SK-N-SH (cell line): ENCODE measurements around the gene LRMDA. TPM values are rescaled to one million over a fixed set of nuclear protein-coding genes. Genes with fewer than 3 reads are reported as not detected.

Experiments
- CTCF ChIA-PET: fragments of 300-600, 350-600 bp; formaldehyde crosslinking; extraction: SDS; loops from one replicate; lab custom pipeline; 2021; lab: Yijun Ruan, JAX
- POLR2A ChIA-PET: fragments of 350-600 bp; sonication (Branson Sonifier 250); formaldehyde crosslinking; extraction: SDS; loops from one replicate; lab custom pipeline; 2020; ENCODE audit warnings: antibody characterized with exemption, inconsistent platforms; lab: Yijun Ruan, JAX
- DNase-seq: peaks from one replicate; pipeline ENCODE4 v3.0.0; 2012
- H2AFZ ChIP-seq: fragments of 200-600 bp; sonication (generic); 2 replicates; pipeline ENCODE4 v1.8.1; 2016; ENCODE audit warnings: antibody characterized with exemption, mild to moderate bottlenecking, low read depth
- H3F3A ChIP-seq: fragments of 200-600 bp; sonication (generic); replicated peaks from 2 replicates; pipeline ENCODE3; 2016; ENCODE audit warnings: antibody characterized with exemption, mild to moderate bottlenecking; ENCODE audit not compliant: insufficient read depth
- H3K27ac ChIP-seq, 2 experiments: fragments of 200-500 bp in 1 of 2; fragments of 200-600 bp in 1 of 2; sonication (Bioruptor generic) in 1 of 2; sonication (generic), shearing (Covaris generic) in 1 of 2; 2 replicates each; pipeline versions ENCODE4 v1.5.1 to v1.6.1; 2014 to 2016; ENCODE audit warnings: low read depth in 2 of 2, inconsistent platforms in 1 of 2, low read length in 1 of 2, mild to moderate bottlenecking in 1 of 2, mixed read lengths in 1 of 2
- H3K27me3 ChIP-seq: fragments of 200-600 bp; sonication (generic), shearing (Covaris generic); 2 replicates; pipeline ENCODE4 v1.6.1; 2016; ENCODE audit warnings: mixed run types; ENCODE audit not compliant: insufficient read depth
- H3K36me3 ChIP-seq, 2 experiments: fragments of 200-500 bp in 1 of 2; fragments of 200-600 bp in 1 of 2; sonication (Bioruptor generic) in 1 of 2; sonication (generic) in 1 of 2; replicated peaks in 1 of 2; 2 replicates each; pipeline versions ENCODE3 to v1.5.1; 2014 to 2016; ENCODE audit warnings: low read length in 1 of 2, mild to moderate bottlenecking in 1 of 2; ENCODE audit not compliant: insufficient read depth in 2 of 2, control insufficient read depth in 1 of 2
- H3K4me1 ChIP-seq, 2 experiments: fragments of 200-500 bp in 1 of 2; fragments of 200-600 bp in 1 of 2; sonication (Bioruptor generic) in 1 of 2; sonication (generic), shearing (Covaris generic) in 1 of 2; 2 replicates each; pipeline versions ENCODE4 v1.5.1 to v1.6.1; 2014 to 2016; ENCODE audit warnings: low read depth in 1 of 2, low read length in 1 of 2, mixed run types in 1 of 2; ENCODE audit not compliant: insufficient read depth in 2 of 2, control insufficient read depth in 1 of 2
- H3K4me2 ChIP-seq: fragments of 200-600 bp; sonication (generic), shearing (Covaris generic); 2 replicates; pipeline ENCODE4 v1.6.1; 2017; ENCODE audit warnings: mixed run types
- H3K4me3 ChIP-seq, 2 experiments: fragments of 200-500 bp in 1 of 2; fragments of 200-600 bp in 1 of 2; sonication (Bioruptor generic) in 1 of 2; sonication (generic), shearing (Covaris generic) in 1 of 2; 2 replicates each; pipeline versions ENCODE4 v1.5.1 to v1.8.1; 2014 to 2016; ENCODE audit warnings: low read depth in 2 of 2, inconsistent platforms in 1 of 2, low read length in 1 of 2, mild to moderate bottlenecking in 1 of 2, mixed read lengths in 1 of 2, moderate library complexity in 1 of 2
- H3K79me2 ChIP-seq: fragments of 200-600 bp; sonication (generic); 2 replicates; pipeline ENCODE4 v1.8.1; 2017; ENCODE audit warnings: mild to moderate bottlenecking; ENCODE audit not compliant: insufficient read depth
- H3K9ac ChIP-seq: fragments of 200-600 bp; sonication (generic); 2 replicates; pipeline ENCODE4 v1.6.1; 2017; ENCODE audit warnings: mixed run types
- H3K9me2 ChIP-seq: fragments of 200-600 bp; sonication (generic); 2 replicates; pipeline ENCODE4 v1.6.1; 2017; ENCODE audit warnings: mixed run types
- H3K9me3 ChIP-seq: fragments of 200-600 bp; sonication (generic); 2 replicates; pipeline ENCODE4 v1.6.1; 2017; ENCODE audit warnings: mixed run types, mild to moderate bottlenecking, moderate library complexity
- H4K20me1 ChIP-seq: fragments of 200-600 bp; sonication (generic); 2 replicates; pipeline ENCODE4 v1.6.1; 2017; ENCODE audit warnings: mild to moderate bottlenecking, mixed run types; ENCODE audit not compliant: insufficient read depth
- FOSL2 ChIP-seq: IDR thresholded peaks from 2 replicates; pipeline ENCODE4 v1.4.0; 2012; ENCODE audit warnings: low read depth, mild to moderate bottlenecking, moderate library complexity, borderline replicate concordance
- GATA2 ChIP-seq: sonication (generic); formaldehyde crosslinking; IDR thresholded peaks from 2 replicates; pipeline ENCODE4 v1.5.0; 2020; ENCODE audit warnings: mild to moderate bottlenecking, missing genetic modification reagents
- JUND ChIP-seq: IDR thresholded peaks from 2 replicates; pipeline ENCODE4 v1.4.0; 2012
- MEF2A ChIP-seq: IDR thresholded peaks from 2 replicates; pipeline ENCODE4 v1.4.0; 2012; ENCODE audit warnings: low read depth, borderline replicate concordance
- MXI1 ChIP-seq: IDR thresholded peaks from 2 replicates; pipeline ENCODE4 v1.6.1; 2012; ENCODE audit warnings: mild to moderate bottlenecking, low read depth, low read length, improper control_type of control experiment
- NRF1 ChIP-seq: IDR thresholded peaks from 2 replicates; pipeline ENCODE4 v1.6.1; 2012; ENCODE audit warnings: low read depth, mild to moderate bottlenecking, low read length
- RFX5 ChIP-seq: IDR thresholded peaks from 2 replicates; pipeline ENCODE4 v1.6.1; 2012; ENCODE audit warnings: mild to moderate bottlenecking, improper control_type of control experiment, low read length
- TCF12 ChIP-seq: IDR thresholded peaks from 2 replicates; pipeline ENCODE4 v1.4.0; 2012
- TEAD4 ChIP-seq: IDR thresholded peaks from 2 replicates; pipeline ENCODE4 v1.4.0; 2012; ENCODE audit warnings: mild to moderate bottlenecking, borderline replicate concordance; ENCODE audit not compliant: insufficient read depth
- YY1 ChIP-seq: IDR thresholded peaks from 2 replicates; pipeline ENCODE4 v1.4.0; 2012; ENCODE audit warnings: low read depth, mild to moderate bottlenecking
- WGBS: methylation state at CpG from one replicate; pipeline ENCODE4 v1.1.6; 2017; ENCODE audit warnings: low lambda C conversion rate; 5-methylcytosine and 5-hydroxymethylcytosine counted together
- polyA plus RNA-seq, 3 experiments: library from polyadenylated mRNA; depleted of rRNA; stranded (reverse); fragments of >200 nt; gene quantifications; 2 replicates each; pipeline ENCODE4 v1.2.3, GENCODE V29; 2012
- TF ChIP-seq, protein P1 (sequence below): IDR thresholded peaks from 2 replicates; pipeline ENCODE4 v1.6.1; 2012; ENCODE audit warnings: mild to moderate bottlenecking, low read depth, low read length, moderate library complexity
- TF ChIP-seq, protein P2 (sequence below): IDR thresholded peaks from 2 replicates; pipeline ENCODE4; 2012
- TF ChIP-seq, protein P3 (sequence below): IDR thresholded peaks from 2 replicates; pipeline ENCODE4 v1.4.0; 2012; ENCODE audit warnings: low read depth
- TF ChIP-seq, protein P4 (sequence below): fragments of 200-600 bp; sonication (generic); IDR thresholded peaks from 2 replicates; pipeline ENCODE4 v1.6.1; 2017; ENCODE audit warnings: antibody characterized with exemption, mild to moderate bottlenecking, moderate library complexity

LRMDA gene
- polyA plus RNA-seq, 1 of the 3 experiments (the other 2 are of a cell fraction): 0.95 TPM

DNA sequence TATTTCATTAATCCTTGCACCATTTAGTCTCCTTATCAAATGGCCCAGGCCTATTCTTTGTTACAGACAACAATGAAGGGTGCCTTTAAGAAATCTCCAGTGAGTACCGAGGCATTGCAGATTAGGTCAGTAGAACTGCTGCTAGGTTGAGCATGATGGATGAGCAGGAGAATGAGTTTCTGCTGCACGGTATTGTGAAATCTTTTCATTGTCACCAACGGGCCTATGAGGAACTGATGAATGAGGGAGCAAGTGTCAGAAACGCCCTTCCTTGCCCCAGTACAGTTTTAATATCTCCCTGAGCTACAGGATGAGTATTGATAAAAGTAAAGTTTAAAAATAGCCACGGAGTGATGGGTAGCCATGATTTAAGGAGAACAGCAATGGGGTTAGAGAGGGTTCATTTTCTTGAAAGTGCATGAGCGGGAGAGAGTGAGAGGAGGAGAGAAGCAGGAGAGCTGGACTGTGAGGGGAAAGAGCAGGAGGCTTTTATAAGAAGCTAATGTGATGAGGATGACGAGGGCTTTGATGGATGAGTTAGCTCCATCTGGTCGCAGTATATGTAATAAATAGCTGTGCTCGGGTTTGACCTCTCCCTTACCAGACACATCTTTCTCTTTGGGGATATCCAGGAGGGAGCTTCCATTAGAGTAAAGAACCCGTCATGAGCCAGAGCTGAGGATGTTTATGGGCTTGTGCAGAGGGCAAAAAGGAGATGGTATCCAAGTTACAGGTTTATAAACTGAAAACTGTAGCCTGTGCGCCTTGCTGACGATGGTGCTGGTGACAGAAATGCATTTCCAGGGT lies 526.1 kb downstream of the LRMDA start (continued):
- TF ChIP-seq, protein P1, sequence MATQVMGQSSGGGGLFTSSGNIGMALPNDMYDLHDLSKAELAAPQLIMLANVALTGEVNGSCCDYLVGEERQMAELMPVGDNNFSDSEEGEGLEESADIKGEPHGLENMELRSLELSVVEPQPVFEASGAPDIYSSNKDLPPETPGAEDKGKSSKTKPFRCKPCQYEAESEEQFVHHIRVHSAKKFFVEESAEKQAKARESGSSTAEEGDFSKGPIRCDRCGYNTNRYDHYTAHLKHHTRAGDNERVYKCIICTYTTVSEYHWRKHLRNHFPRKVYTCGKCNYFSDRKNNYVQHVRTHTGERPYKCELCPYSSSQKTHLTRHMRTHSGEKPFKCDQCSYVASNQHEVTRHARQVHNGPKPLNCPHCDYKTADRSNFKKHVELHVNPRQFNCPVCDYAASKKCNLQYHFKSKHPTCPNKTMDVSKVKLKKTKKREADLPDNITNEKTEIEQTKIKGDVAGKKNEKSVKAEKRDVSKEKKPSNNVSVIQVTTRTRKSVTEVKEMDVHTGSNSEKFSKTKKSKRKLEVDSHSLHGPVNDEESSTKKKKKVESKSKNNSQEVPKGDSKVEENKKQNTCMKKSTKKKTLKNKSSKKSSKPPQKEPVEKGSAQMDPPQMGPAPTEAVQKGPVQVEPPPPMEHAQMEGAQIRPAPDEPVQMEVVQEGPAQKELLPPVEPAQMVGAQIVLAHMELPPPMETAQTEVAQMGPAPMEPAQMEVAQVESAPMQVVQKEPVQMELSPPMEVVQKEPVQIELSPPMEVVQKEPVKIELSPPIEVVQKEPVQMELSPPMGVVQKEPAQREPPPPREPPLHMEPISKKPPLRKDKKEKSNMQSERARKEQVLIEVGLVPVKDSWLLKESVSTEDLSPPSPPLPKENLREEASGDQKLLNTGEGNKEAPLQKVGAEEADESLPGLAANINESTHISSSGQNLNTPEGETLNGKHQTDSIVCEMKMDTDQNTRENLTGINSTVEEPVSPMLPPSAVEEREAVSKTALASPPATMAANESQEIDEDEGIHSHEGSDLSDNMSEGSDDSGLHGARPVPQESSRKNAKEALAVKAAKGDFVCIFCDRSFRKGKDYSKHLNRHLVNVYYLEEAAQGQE: no peak
- TF ChIP-seq YY1 (no peak), JUND (no peak)
- TF ChIP-seq, protein P2, sequence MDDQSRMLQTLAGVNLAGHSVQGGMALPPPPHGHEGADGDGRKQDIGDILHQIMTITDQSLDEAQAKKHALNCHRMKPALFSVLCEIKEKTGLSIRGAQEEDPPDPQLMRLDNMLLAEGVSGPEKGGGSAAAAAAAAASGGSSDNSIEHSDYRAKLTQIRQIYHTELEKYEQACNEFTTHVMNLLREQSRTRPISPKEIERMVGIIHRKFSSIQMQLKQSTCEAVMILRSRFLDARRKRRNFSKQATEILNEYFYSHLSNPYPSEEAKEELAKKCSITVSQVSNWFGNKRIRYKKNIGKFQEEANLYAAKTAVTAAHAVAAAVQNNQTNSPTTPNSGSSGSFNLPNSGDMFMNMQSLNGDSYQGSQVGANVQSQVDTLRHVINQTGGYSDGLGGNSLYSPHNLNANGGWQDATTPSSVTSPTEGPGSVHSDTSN: no peak

DNA sequence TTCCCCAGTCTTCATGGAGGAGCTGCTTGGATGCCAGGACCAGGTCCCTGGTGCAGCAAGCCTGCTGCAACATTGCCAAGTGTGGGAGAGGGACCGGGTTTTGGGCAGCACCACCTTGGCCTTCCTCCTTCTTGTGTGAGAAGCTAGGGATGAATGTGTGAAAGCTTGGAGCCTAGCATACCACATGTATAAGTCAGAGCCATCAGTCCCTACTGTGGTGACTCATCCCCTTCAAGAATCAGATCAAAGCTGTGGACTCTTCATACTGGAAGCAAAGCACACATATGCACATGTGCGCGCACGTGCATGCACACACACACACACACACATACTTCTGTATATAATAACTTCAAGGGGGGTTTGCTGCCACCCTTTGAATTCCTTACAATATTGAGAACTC lies 527.8 kb downstream of the LRMDA start:
- Histone ChIP-seq H2AFZ (no peak overlapping the region), H3K4me3 (no peak overlapping the region), H3K9ac (no peak overlapping the region), H3K9me3 (no peaks in the 10 kb centered on the region), H3K4me1 (no peaks in the 10 kb centered on the region), H3K9me2 (no peaks in the 10 kb centered on the region), H3F3A (no peaks in the 10 kb centered on the region), H3K4me2 (no peak overlapping the region), H4K20me1 (no peaks in the 10 kb centered on the region), H3K27ac (no peak overlapping the region), H3K27me3 (no peaks in the 10 kb centered on the region), H3K79me2 (no peaks in the 10 kb centered on the region), H3K36me3 (no peaks in the 10 kb centered on the region)
- TF ChIP-seq JUND (peak; percentile 64), FOSL2 (peak; percentile 78; the same call in 1 of the 2 replicates), MEF2A (no peak), RFX5 (no peak), TCF12 (0 out of 2 replicates have a peak, but pooled peaks have one; percentile 7)
- TF ChIP-seq, protein P3, sequence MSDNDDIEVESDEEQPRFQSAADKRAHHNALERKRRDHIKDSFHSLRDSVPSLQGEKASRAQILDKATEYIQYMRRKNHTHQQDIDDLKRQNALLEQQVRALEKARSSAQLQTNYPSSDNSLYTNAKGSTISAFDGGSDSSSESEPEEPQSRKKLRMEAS: no peak
- ChIA-PET POLR2A (no interaction called here), CTCF (interaction anchor here (1.1 kb wide), 1 partner anchor 56 kb away, joined by 3 read pairs; no protein-coding TSS in a partner anchor)
- WGBS: 76% methylated on average over 4 of the region's 4 CpGs
- no peak for DNase-seq

DNA sequence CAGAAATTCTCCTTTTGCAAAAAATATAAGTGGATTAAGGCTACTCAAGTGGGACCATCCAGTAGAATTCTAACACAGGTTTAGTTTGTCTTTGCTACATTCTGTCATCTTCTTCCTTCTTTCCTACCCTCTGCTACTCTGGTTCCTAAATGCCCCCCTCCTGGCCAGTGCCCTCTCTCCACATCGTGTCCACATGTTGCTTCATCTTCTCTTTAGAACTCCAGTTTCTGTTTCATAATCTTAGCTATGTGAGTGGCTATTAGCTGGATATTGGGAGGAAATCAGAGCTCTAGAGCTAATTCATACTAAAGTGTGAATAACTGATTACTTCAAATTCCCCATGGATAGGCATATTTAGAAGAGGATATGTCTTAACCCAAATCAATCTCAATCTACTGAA lies 528.5 kb downstream of the LRMDA start:
- Histone ChIP-seq H3K9me3 (no peaks in the 10 kb centered on the region), H3K36me3 (no peaks in the 10 kb centered on the region), H3K9ac (no peak overlapping the region), H3F3A (no peaks in the 10 kb centered on the region), H3K4me1 (no peaks in the 10 kb centered on the region), H3K27me3 (no peaks in the 10 kb centered on the region), H3K27ac (no peak overlapping the region), H4K20me1 (no peaks in the 10 kb centered on the region), H3K79me2 (no peaks in the 10 kb centered on the region), H3K4me3 (no peak overlapping the region), H3K9me2 (no peaks in the 10 kb centered on the region), H2AFZ (no peak overlapping the region), H3K4me2 (no peak overlapping the region)
- DNase-seq: no peak
- CTCF ChIA-PET: interaction anchor here (1.0 kb wide), 2 partner anchors 8 to 10 kb away, joined by 3 read pairs; no protein-coding TSS in a partner anchor
- 57% methylated on average over 1 of the region's 1 CpG for WGBS
- POLR2A ChIA-PET: no interaction called here
- TF ChIP-seq, protein P3: no peak
- TF ChIP-seq TEAD4 (no peak), NRF1 (no peak), MXI1 (no peak), YY1 (no peak), GATA2 (no peak), RFX5 (no peak)
- TF ChIP-seq, protein P4, sequence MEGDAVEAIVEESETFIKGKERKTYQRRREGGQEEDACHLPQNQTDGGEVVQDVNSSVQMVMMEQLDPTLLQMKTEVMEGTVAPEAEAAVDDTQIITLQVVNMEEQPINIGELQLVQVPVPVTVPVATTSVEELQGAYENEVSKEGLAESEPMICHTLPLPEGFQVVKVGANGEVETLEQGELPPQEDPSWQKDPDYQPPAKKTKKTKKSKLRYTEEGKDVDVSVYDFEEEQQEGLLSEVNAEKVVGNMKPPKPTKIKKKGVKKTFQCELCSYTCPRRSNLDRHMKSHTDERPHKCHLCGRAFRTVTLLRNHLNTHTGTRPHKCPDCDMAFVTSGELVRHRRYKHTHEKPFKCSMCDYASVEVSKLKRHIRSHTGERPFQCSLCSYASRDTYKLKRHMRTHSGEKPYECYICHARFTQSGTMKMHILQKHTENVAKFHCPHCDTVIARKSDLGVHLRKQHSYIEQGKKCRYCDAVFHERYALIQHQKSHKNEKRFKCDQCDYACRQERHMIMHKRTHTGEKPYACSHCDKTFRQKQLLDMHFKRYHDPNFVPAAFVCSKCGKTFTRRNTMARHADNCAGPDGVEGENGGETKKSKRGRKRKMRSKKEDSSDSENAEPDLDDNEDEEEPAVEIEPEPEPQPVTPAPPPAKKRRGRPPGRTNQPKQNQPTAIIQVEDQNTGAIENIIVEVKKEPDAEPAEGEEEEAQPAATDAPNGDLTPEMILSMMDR: no peak
